Measurements from ENCODE around the gene BTBD19.
A peak's percentile ranks its signal among the peaks of the same experiment; 100 is the strongest.
"Not testable (repeated sequence)": the region's sequence is repeated elsewhere in the genome, so short reads cannot be mapped to it uniquely, and the experiment has no call there.

Gene BTBD19

DNA sequence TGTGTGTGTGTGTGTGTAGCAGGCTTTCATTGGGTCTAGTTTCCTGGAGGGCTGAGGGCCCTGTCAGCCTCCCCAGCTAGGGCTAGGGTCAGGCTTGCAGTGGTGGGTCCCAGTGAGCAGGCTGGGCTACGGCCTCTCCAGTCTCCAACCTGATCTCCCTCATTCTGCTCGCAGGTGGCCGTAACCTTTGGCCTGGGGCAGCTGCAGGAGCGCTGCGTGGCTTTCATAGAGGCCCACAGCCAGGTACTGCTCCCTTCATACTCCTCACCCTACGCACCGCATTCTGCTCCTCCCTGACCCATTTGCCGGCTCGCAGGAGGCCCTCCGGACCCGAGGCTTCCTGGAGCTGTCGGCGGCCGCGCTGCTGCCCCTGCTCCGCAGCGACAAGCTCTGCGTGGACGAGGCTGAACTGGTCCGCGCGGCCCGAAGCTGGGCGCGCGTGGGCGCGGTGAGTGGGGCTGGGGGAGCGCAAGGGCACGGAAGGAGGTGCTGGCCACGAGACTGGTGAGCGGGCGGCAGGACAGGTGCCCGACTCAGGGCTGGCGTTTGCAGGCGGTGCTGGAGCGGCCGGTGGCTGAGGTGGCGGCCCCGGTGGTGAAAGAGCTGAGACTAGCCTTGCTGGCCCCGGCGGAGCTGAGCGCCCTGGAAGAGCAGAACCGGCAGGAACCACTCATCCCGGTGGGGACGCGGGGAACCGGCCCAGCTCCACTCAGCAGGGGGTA is 4.7 kb downstream of the BTBD19 start:
- H3K4me3 ChIP-seq (ENCODE audit: low read depth, low read length), result no peak overlapping the region
- TF ChIP-seq, protein P1, sequence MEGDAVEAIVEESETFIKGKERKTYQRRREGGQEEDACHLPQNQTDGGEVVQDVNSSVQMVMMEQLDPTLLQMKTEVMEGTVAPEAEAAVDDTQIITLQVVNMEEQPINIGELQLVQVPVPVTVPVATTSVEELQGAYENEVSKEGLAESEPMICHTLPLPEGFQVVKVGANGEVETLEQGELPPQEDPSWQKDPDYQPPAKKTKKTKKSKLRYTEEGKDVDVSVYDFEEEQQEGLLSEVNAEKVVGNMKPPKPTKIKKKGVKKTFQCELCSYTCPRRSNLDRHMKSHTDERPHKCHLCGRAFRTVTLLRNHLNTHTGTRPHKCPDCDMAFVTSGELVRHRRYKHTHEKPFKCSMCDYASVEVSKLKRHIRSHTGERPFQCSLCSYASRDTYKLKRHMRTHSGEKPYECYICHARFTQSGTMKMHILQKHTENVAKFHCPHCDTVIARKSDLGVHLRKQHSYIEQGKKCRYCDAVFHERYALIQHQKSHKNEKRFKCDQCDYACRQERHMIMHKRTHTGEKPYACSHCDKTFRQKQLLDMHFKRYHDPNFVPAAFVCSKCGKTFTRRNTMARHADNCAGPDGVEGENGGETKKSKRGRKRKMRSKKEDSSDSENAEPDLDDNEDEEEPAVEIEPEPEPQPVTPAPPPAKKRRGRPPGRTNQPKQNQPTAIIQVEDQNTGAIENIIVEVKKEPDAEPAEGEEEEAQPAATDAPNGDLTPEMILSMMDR (IDR thresholded peaks at IDR 0.05; ENCODE audit: low read depth, low read length), result no peak

DNA sequence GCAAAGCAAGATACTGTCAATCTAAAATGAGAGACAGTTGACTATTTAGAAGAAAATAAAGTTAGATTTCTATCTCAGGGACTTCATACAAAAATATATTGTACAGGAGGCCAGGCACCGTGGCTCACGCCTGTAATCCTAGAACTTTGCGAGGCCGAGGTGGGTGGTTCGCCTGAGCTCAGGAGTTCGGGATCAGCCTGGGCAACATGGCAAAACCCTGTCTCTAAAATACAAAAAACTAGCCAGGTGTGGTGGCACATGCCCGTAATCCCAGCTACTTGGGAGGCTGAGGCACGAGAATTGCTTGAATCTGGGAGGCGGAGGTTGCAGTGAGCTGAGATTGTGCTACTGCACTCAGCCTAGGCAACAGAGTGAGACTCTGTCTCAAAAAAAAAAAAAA is 7.6 kb downstream of the BTBD19 start:
- H3K4me3 ChIP-seq (ENCODE audit: low read depth, low read length), result not testable (repeated sequence)

DNA sequence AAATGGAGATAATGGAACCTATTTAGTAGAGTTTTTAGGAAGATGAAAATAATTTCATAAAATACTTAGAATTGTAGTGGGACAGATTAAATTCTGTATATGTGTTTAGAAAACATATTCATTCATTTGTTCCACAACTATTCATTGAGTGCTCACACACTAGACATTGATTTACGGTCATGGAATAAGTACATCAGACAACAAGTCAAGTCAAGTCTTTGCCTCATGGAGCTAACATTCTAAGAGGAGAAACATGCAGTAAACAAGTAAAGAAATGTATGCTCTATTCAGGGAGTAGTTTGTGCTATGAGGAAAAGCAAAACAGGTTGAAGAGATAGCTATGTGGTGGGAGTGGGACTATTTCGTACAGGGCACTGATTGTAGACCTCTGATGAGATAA is 9.0 kb downstream of the BTBD19 start:
- TF ChIP-seq, protein P1 (IDR thresholded peaks at IDR 0.05; ENCODE audit: low read depth, low read length), result no peak
- no peak overlapping the region for H3K4me3 ChIP-seq (ENCODE audit: low read depth, low read length)

DNA sequence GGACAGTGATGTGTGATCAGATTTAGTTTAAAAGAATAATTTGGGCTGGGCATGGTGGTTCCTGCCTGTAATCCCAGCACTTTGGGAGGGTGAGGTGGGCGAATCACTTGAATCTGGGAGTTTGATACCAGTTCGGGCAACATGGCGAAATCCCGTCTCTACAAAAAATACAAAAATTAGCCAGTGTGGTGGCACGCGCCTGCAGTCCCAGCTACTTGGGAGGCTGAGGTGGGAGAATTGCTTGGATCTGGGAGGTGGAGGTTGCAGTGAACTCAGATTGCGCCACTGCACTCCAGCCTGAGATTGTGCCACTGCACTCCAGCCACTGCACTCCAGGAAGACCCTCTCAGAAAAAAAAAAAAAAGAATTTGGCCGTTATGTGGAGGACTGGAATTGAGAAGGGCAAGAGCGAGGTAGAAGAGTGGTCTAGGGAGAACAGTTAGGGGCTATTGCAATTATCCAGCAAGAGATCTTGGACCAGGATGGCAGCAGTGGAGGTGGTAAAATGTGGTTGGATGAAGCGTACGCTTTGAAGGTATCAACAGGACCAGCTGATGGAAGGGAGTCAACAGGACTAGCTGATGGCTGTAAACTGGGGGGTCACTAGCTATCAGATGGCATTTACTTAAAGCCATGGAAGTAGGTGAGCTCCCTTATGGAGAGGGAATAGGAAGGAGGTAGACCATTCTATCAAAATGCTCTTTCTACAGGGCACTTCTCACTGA is 9.6 kb downstream of the BTBD19 start:
- no peak overlapping the region for H3K4me3 ChIP-seq (ENCODE audit: low read depth, low read length)
- TF ChIP-seq, protein P1 (IDR thresholded peaks at IDR 0.05; ENCODE audit: low read depth, low read length), result no peak

DNA sequence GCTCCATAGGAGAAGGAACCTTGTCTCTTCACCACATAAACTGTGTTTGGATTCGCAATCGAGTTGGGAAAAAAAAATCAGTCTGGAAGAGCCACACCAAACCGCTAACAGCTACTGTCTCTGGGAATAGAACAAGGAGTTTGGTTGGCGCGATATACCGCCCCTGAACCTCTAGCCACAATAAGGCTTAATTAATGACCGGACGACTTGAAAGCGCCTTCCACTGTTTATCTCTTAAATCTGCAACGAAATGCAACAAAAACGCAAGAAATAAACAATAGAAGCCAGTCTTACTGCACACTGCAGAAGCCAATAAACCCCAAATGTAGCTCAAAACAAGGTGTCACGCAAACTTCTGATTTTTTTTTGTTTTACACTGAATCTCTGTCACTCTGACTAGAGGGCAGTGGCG is 10.9 kb downstream of the BTBD19 start:
- H3K4me3 ChIP-seq (ENCODE audit: low read depth, low read length), result peak overlapping the region; percentile 45
- TF ChIP-seq, protein P1 (IDR thresholded peaks at IDR 0.05; ENCODE audit: low read depth, low read length), result no peak

DNA sequence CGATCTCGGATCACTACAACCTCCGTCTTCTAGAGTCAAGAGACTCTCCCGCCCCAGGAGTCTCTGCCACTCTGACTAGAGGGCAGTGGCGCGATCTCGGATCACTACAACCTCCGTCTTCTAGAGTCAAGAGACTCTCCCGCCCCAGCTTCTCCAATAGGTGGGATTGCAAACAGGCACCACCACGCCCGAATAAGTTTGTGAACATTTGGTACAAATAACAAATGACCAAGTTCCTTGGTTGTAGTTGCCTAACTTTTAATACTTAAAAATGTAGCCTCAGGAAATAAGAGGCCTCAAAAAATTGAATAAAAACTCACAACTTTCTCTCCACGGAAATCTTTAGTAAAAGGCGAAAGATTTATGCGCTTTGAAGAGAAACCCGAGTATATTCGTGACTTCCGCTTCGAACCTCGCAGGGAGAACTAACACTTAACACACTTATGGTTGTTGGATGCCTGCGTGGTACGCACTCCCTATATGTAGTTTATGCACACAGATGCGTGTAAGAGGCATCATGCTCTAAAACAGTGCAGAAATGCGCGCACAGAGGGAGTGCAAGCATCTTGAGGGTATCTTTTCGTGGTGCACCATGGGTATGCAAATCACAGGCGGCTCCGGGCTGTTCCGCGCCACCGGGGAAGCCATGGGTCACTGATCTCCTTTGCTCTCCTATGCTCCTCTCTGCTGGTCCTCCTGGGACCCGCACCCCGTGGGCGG is 11.4 kb downstream of the BTBD19 start:
- TF ChIP-seq, protein P1 (IDR thresholded peaks at IDR 0.05; ENCODE audit: low read depth, low read length), result no peak
- peak overlapping the region; percentile 58 for H3K4me3 ChIP-seq (ENCODE audit: low read depth, low read length)

DNA sequence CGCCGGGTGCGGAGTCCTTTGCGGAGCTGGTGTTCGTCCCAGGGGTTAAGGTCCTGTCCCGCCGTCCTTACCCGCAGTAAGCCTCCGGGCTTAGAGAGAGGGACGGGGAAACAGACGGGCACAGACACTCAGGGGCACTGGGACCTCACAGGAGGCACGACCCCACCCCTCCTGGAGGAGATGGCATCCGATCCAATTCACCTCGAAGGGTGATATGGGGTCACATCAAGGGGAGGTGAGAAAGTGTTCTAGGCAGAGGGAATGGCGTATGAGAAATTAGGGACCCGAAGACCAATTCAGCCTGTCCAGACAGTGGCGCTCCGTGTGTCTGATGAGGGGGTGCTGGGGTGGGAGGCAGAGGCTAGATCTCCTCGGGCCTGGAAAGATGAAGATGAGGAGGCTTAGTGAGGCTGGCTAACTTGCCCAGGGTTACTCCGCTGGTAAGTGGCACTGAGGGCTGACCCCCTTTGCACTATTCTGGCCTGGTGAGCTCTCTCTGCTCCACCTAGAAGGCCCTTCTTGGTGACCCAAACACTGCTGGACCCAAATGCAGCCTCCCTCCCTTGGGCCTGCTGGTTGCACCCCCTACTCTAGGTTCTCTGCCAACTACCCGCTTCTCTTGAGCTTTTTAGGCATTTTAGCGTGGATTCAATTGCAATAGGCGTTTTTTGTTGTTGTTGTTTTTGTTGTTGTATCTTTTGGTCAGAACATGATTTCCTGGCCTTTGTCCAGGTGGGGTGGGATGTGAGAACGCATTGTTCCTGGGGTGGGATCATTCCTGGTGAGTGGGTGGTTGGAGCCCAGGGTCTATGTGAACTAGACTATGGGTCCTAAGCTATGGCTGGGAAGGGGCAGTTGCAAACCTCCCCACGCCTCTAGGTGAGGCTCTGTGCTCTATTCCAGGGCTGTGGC is 12.3 kb downstream of the BTBD19 start:
- TF ChIP-seq, protein P1 (IDR thresholded peaks at IDR 0.05; ENCODE audit: low read depth, low read length), result no peak
- H3K4me3 ChIP-seq (ENCODE audit: low read depth, low read length), result peak overlapping the region; percentile 58

All from WI38 (cell line).